Liver (tissue), 3 donors: ENCODE measurements around the gene CMTM7.

Experiments
- EGR1 ChIP-seq, 2 donors: IDR thresholded peaks; 2 replicates each; pipeline ENCODE4 v1.6.1; 2016 to 2018; ENCODE audit warnings: antibody characterized with exemption in 2 of 2, low read depth in 2 of 2
- FOXA1 ChIP-seq: IDR thresholded peaks from 2 replicates; pipeline ENCODE4 v1.6.1; 2016; ENCODE audit warnings: antibody characterized with exemption
- HNF4G ChIP-seq: IDR thresholded peaks from 2 replicates; pipeline ENCODE4 v1.6.1; 2016; ENCODE audit warnings: antibody characterized with exemption
- JUND ChIP-seq, 2 donors: IDR thresholded peaks; 2 replicates each; pipeline ENCODE4 v1.6.1; 2016; ENCODE audit warnings: antibody characterized with exemption in 2 of 2
- RAD21 ChIP-seq, 2 donors: IDR thresholded peaks; 2 replicates each; pipeline ENCODE4 v1.6.1; 2016; ENCODE audit warnings: antibody characterized with exemption in 2 of 2, mild to moderate bottlenecking in 2 of 2
- SP1 ChIP-seq: IDR thresholded peaks from 2 replicates; pipeline ENCODE4 v1.6.1; 2018; ENCODE audit warnings: antibody characterized with exemption, mild to moderate bottlenecking
- TAF1 ChIP-seq: conservative IDR thresholded peaks from 2 replicates; pipeline ENCODE4 v1.6.1; 2016; ENCODE audit warnings: antibody characterized with exemption, mild to moderate bottlenecking
- TF ChIP-seq, protein P1 (sequence below): fragments of 150-350 bp; IDR thresholded peaks from 2 replicates; pipeline ENCODE4 v1.5.1; 2017; ENCODE audit warnings: improper control_type of control experiment, low read depth, low read length; ENCODE audit not compliant: missing input control
- TF ChIP-seq, protein P2 (sequence below): IDR thresholded peaks from 2 replicates; pipeline ENCODE4 v1.6.1; 2016; ENCODE audit warnings: antibody characterized with exemption
- TF ChIP-seq, protein P3 (sequence below): IDR thresholded peaks from 2 replicates; pipeline ENCODE4 v1.6.1; 2016; ENCODE audit warnings: antibody characterized with exemption, mild to moderate bottlenecking
- donor health status: healthy.
- donor health status: healthy.

DNA sequence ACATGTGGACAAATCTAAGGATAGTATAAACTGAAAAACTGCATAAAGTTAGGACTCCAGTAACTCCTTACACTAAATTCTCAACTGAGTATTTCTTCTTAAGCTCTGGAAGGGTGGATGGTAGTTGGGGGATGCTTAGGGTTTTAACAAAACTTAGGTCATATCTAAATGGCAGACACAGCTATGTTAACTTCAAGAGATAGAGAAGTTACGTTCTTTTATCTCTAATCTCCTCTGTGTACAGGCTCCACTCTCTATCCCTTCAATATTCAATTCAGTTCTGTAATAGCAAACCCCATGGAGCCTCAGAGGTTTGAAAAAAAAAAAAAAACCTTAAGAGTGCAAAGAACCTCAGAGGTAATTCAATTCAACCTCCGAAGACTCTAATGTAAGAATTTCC, 107.9 kb downstream of the CMTM7 start:
- TF ChIP-seq, protein P1, sequence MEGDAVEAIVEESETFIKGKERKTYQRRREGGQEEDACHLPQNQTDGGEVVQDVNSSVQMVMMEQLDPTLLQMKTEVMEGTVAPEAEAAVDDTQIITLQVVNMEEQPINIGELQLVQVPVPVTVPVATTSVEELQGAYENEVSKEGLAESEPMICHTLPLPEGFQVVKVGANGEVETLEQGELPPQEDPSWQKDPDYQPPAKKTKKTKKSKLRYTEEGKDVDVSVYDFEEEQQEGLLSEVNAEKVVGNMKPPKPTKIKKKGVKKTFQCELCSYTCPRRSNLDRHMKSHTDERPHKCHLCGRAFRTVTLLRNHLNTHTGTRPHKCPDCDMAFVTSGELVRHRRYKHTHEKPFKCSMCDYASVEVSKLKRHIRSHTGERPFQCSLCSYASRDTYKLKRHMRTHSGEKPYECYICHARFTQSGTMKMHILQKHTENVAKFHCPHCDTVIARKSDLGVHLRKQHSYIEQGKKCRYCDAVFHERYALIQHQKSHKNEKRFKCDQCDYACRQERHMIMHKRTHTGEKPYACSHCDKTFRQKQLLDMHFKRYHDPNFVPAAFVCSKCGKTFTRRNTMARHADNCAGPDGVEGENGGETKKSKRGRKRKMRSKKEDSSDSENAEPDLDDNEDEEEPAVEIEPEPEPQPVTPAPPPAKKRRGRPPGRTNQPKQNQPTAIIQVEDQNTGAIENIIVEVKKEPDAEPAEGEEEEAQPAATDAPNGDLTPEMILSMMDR: no peak
- TF ChIP-seq TAF1 (no peak), FOXA1 (no peak), HNF4G (no peak), EGR1 (IDR thresholded peaks at IDR 0.05; ENCODE audit: low read depth in 2 of 2) (no peak), RAD21 (IDR thresholded peaks at IDR 0.05) (no peak), JUND (IDR thresholded peaks at IDR 0.05) (no peak), SP1 (no peak)
- TF ChIP-seq, protein P2, sequence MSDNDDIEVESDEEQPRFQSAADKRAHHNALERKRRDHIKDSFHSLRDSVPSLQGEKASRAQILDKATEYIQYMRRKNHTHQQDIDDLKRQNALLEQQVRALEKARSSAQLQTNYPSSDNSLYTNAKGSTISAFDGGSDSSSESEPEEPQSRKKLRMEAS: no peak
- TF ChIP-seq, protein P3, sequence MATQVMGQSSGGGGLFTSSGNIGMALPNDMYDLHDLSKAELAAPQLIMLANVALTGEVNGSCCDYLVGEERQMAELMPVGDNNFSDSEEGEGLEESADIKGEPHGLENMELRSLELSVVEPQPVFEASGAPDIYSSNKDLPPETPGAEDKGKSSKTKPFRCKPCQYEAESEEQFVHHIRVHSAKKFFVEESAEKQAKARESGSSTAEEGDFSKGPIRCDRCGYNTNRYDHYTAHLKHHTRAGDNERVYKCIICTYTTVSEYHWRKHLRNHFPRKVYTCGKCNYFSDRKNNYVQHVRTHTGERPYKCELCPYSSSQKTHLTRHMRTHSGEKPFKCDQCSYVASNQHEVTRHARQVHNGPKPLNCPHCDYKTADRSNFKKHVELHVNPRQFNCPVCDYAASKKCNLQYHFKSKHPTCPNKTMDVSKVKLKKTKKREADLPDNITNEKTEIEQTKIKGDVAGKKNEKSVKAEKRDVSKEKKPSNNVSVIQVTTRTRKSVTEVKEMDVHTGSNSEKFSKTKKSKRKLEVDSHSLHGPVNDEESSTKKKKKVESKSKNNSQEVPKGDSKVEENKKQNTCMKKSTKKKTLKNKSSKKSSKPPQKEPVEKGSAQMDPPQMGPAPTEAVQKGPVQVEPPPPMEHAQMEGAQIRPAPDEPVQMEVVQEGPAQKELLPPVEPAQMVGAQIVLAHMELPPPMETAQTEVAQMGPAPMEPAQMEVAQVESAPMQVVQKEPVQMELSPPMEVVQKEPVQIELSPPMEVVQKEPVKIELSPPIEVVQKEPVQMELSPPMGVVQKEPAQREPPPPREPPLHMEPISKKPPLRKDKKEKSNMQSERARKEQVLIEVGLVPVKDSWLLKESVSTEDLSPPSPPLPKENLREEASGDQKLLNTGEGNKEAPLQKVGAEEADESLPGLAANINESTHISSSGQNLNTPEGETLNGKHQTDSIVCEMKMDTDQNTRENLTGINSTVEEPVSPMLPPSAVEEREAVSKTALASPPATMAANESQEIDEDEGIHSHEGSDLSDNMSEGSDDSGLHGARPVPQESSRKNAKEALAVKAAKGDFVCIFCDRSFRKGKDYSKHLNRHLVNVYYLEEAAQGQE: no peak
